ENCODE data around the gene ACACB. TPM values are rescaled to one million over a fixed set of nuclear protein-coding genes. Genes with fewer than 3 reads are reported as not detected.

Gene ACACB
- total RNA-seq, 1 donor from 2014 or later, result 130 TPM

- no peak for DNase-seq (ENCODE audit: extremely low spot score in 2 of 2)
- no peaks in the 10 kb centered on the region for H3K9me3 ChIP-seq
- H3K36me3 ChIP-seq, result no peaks in the 10 kb centered on the region
- H3K4me3 ChIP-seq, result no peak overlapping the region
- no peaks in the 10 kb centered on the region for H3K27me3 ChIP-seq
- TF ChIP-seq POLR2A (IDR thresholded peaks at IDR 0.05), result no peak
- H3K4me1 ChIP-seq, result peaks cover 23% of the 10 kb centered on the region
- intact Hi-C loops (cut with DNase I), result no loop called here
- no peak overlapping the region for H3K27ac ChIP-seq
Measured at GRCh38 chr12:109121346-109121880, 5.0 kb downstream of the ACACB start.

GRCh38 chr12:109124878-109125648 lies 8.7 kb downstream of the ACACB start:
- peaks cover 13% of the 10 kb centered on the region for H3K4me1 ChIP-seq
- no peak for TF ChIP-seq POLR2A (IDR thresholded peaks at IDR 0.05)
- TF ChIP-seq CTCF (IDR thresholded peaks at IDR 0.05), result no peak
- TF ChIP-seq POLR2AphosphoS5 (IDR thresholded peaks at IDR 0.05; ENCODE audit: insufficient read depth in 1 of 2, low read depth in 1 of 2), result no peak
- no peaks in the 10 kb centered on the region for H3K36me3 ChIP-seq
- no peaks in the 10 kb centered on the region for H3K27me3 ChIP-seq
- intact Hi-C loops (cut with DNase I), result no loop called here
- no peak for DNase-seq (ENCODE audit: extremely low spot score in 2 of 2)
- no peak overlapping the region for H3K4me3 ChIP-seq
- H3K9me3 ChIP-seq, result no peaks in the 10 kb centered on the region
- H3K27ac ChIP-seq, result peak overlapping the region; percentile 21

GRCh38 chr12:109125791-109126190 lies 9.4 kb downstream of the ACACB start:
- peaks cover 13% of the 10 kb centered on the region for H3K4me1 ChIP-seq
- intact Hi-C loops (cut with DNase I), result no loop called here
- H3K9me3 ChIP-seq, result no peaks in the 10 kb centered on the region
- no peaks in the 10 kb centered on the region for H3K27me3 ChIP-seq
- no peak for DNase-seq (ENCODE audit: extremely low spot score in 2 of 2)
- peak overlapping the region; percentile 6 for H3K27ac ChIP-seq
- no peak overlapping the region for H3K4me3 ChIP-seq
- no peak for TF ChIP-seq POLR2AphosphoS5 (IDR thresholded peaks at IDR 0.05; ENCODE audit: insufficient read depth in 1 of 2, low read depth in 1 of 2)
- no peak for TF ChIP-seq POLR2A (IDR thresholded peaks at IDR 0.05)
- TF ChIP-seq CTCF (IDR thresholded peaks at IDR 0.05), result no peak
- H3K36me3 ChIP-seq, result no peaks in the 10 kb centered on the region

- no peaks in the 10 kb centered on the region for H3K36me3 ChIP-seq
- H3K4me3 ChIP-seq, result no peak overlapping the region
- H3K27me3 ChIP-seq, result no peaks in the 10 kb centered on the region
- DNase-seq (ENCODE audit: extremely low spot score in 2 of 2), result no peak
- no peak for TF ChIP-seq POLR2A (IDR thresholded peaks at IDR 0.05)
- no peak for TF ChIP-seq POLR2AphosphoS5 (IDR thresholded peaks at IDR 0.05; ENCODE audit: insufficient read depth in 1 of 2, low read depth in 1 of 2)
- no peak for TF ChIP-seq CTCF (IDR thresholded peaks at IDR 0.05)
- H3K27ac ChIP-seq, result peak overlapping the region; percentile 20
- intact Hi-C loops (cut with DNase I), result no loop called here
- H3K4me1 ChIP-seq, result peaks cover 13% of the 10 kb centered on the region
- H3K9me3 ChIP-seq, result no peaks in the 10 kb centered on the region
Measured at GRCh38 chr12:109126784-109127183, 10.4 kb downstream of the ACACB start.

GRCh38 chr12:109127533-109128242 lies 11.3 kb downstream of the ACACB start:
- intact Hi-C loops (cut with DNase I), result no loop called here
- no peak for DNase-seq (ENCODE audit: extremely low spot score in 2 of 2)
- no peaks in the 10 kb centered on the region for H3K36me3 ChIP-seq
- no peaks in the 10 kb centered on the region for H3K9me3 ChIP-seq
- TF ChIP-seq POLR2A (IDR thresholded peaks at IDR 0.05) (no peak), CTCF (IDR thresholded peaks at IDR 0.05) (no peak), POLR2AphosphoS5 (IDR thresholded peaks at IDR 0.05; ENCODE audit: insufficient read depth in 1 of 2, low read depth in 1 of 2) (no peak)
- H3K27me3 ChIP-seq, result no peaks in the 10 kb centered on the region
- no peak overlapping the region for H3K4me3 ChIP-seq
- no peak overlapping the region for H3K27ac ChIP-seq
- peaks cover 13% of the 10 kb centered on the region for H3K4me1 ChIP-seq

All from vagina (tissue), 2 donors.